Activated gamma-delta T cell (primary cell): ENCODE measurements around the gene SYAP1.
"Not testable (repeated sequence)": the region's sequence is repeated elsewhere in the genome, so short reads cannot be mapped to it uniquely, and the experiment has no call there.

Experiments
- DNase-seq: peaks from one replicate; lab custom pipeline; 2025; lab: John Stamatoyannopoulos, UW

SYAP1 gene

GRCh38 chrX:16779815-16780214, 60.4 kb downstream of the SYAP1 start:
- not testable (repeated sequence) for DNase-seq

GRCh38 chrX:16783452-16783851, 64.0 kb downstream of the SYAP1 start:
- DNase-seq = no peak

- not testable (repeated sequence) for DNase-seq
Measured at GRCh38 chrX:16784440-16784839, 65.0 kb downstream of the SYAP1 start.

GRCh38 chrX:16785247-16786138, 66.1 kb downstream of the SYAP1 start:
- DNase-seq = no peak

GRCh38 chrX:16786139-16786790, 66.9 kb downstream of the SYAP1 start, which contains the start of gene TXLNG:
Gene TXLNG, plus strand, starts transcription at chrX:16786466. Its CDS starts 22 bp downstream, at chrX:16786488.
- peak; percentile 95 for DNase-seq

GRCh38 chrX:16786791-16787735, 67.7 kb downstream of the SYAP1 start:
- peak; percentile 38 for DNase-seq

- no peak for DNase-seq
Measured at GRCh38 chrX:16788477-16788876, 69.1 kb downstream of the SYAP1 start.

- no peak for DNase-seq
Measured at GRCh38 chrX:16796298-16796697, 76.9 kb downstream of the SYAP1 start.

- DNase-seq = no peak
Measured at GRCh38 chrX:16797358-16797757, 77.9 kb downstream of the SYAP1 start.

GRCh38 chrX:16797841-16798240, 78.4 kb downstream of the SYAP1 start:
- no peak for DNase-seq

GRCh38 chrX:16804923-16805464, 85.6 kb downstream of the SYAP1 start:
- no peak for DNase-seq

- no peak for DNase-seq
Measured at GRCh38 chrX:16807548-16807947, 88.1 kb downstream of the SYAP1 start.

- no peak for DNase-seq
Measured at GRCh38 chrX:16807976-16808542, 88.6 kb downstream of the SYAP1 start.

- DNase-seq = no peak
Measured at GRCh38 chrX:16814597-16814996, 95.2 kb downstream of the SYAP1 start.
